ENCODE data around the gene EFHC2. TPM values are rescaled to one million over a fixed set of nuclear protein-coding genes. Genes with fewer than 3 reads are reported as not detected.

EFHC2 gene
- total RNA-seq, 1 donor from 2014 or later, result 0.81 TPM

- no peak for DNase-seq (ENCODE audit: low read depth)
- H3K4me3 ChIP-seq (ENCODE audit: low read depth, low read length), result no peak overlapping the region
- TF ChIP-seq CTCF (conservative IDR thresholded peaks at IDR 0.05; ENCODE audit: low read depth, low read length), result no peak
Measured at GRCh38 chrX:44344687-44345086, 1.2 kb upstream of the EFHC2 start.

- no peak for TF ChIP-seq CTCF (conservative IDR thresholded peaks at IDR 0.05; ENCODE audit: low read depth, low read length)
- DNase-seq (ENCODE audit: low read depth), result no peak
- peak overlapping the region; percentile 65 for H3K4me3 ChIP-seq (ENCODE audit: low read depth, low read length)
Measured at GRCh38 chrX:44344194-44344593, 722 bp upstream of the EFHC2 start.

- TF ChIP-seq CTCF (conservative IDR thresholded peaks at IDR 0.05; ENCODE audit: low read depth, low read length), result no peak
- peak overlapping the region; percentile 65 for H3K4me3 ChIP-seq (ENCODE audit: low read depth, low read length)
- DNase-seq (ENCODE audit: low read depth), result no peak
Measured at GRCh38 chrX:44342866-44343265, 606 bp downstream of the EFHC2 start.

- no peak overlapping the region for H3K4me3 ChIP-seq (ENCODE audit: low read depth, low read length)
- DNase-seq (ENCODE audit: low read depth), result no peak
- no peak for TF ChIP-seq CTCF (conservative IDR thresholded peaks at IDR 0.05; ENCODE audit: low read depth, low read length)
Measured at GRCh38 chrX:44338361-44338760, 5.1 kb downstream of the EFHC2 start.

- no peak overlapping the region for H3K4me3 ChIP-seq (ENCODE audit: low read depth, low read length)
- DNase-seq (ENCODE audit: low read depth), result no peak
- no peak for TF ChIP-seq CTCF (conservative IDR thresholded peaks at IDR 0.05; ENCODE audit: low read depth, low read length)
Measured at GRCh38 chrX:44332437-44332836, 11.0 kb downstream of the EFHC2 start.

GRCh38 chrX:44330227-44330626 is 13.2 kb downstream of the EFHC2 start:
- no peak for TF ChIP-seq CTCF (conservative IDR thresholded peaks at IDR 0.05; ENCODE audit: low read depth, low read length)
- DNase-seq (ENCODE audit: low read depth), result no peak
- no peak overlapping the region for H3K4me3 ChIP-seq (ENCODE audit: low read depth, low read length)

GRCh38 chrX:44319550-44319949 is 23.9 kb downstream of the EFHC2 start:
- no peak overlapping the region for H3K4me3 ChIP-seq (ENCODE audit: low read depth, low read length)
- no peak for TF ChIP-seq CTCF (conservative IDR thresholded peaks at IDR 0.05; ENCODE audit: low read depth, low read length)
- DNase-seq (ENCODE audit: low read depth), result no peak

Measured in epithelial cell of proximal tubule (primary cell).